ENCODE data around the gene UTP11. TPM values are rescaled to one million over a fixed set of nuclear protein-coding genes. Genes with fewer than 3 reads are reported as not detected.
"Not testable (repeated sequence)": the region's sequence is repeated elsewhere in the genome, so short reads cannot be mapped to it uniquely, and the experiment has no call there.

Gene UTP11, protein sequence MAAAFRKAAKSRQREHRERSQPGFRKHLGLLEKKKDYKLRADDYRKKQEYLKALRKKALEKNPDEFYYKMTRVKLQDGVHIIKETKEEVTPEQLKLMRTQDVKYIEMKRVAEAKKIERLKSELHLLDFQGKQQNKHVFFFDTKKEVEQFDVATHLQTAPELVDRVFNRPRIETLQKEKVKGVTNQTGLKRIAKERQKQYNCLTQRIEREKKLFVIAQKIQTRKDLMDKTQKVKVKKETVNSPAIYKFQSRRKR
- total RNA-seq (2014; rRNA removed; shearing (Covaris generic)), result 60.5 and 134 TPM in 2 replicates

DNA sequence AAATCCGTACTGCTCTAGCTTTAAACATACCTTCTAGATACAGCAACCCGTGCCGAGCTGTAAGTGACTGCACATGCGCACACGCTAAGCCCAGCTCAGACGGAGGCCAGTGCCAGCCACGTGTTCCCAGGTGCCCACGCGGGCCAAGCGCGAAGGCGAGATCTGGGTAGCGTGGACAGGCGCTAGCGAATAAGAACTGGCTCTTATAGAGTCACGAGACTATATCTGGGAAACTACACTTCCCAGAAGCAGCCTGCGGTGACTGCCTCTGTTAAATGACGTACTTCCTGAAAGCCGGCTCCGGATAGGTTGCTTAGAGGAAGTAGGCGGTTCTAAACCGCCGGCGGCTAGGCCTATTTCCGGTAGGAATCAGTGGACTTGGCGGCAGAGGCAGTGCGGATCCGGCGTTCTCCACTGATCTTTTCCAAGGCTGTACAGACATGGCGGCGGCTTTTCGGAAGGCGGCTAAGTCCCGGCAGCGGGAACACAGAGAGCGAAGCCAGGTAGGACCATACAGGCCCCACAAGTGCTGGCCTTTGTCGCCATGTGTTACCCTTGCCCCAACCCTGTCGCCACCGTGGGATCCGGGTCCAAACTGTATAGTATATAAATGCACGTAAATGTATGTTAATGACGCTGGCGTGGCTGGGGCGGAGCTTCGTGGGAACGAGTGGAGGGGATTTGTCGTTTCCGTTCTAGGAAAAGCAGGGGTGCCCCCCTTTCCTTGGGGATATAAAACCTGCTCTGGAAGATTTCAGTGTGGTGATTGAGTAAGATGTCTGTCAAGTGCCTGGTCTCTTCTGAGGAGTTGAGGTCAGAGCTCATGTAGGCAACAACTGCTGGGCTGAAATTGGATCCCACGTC is at the start of gene UTP11:
Gene UTP11, plus strand, starts transcription at position 372 of the 864 bp plus-strand sequence. Its CDS starts 69 bp downstream, at position 441.
- in situ Hi-C loops (cut with HindIII; ENCODE audit: low sequenced_read_pairs), result no loop called here
- DNase-seq (ENCODE audit: low spot score), result peak; percentile 100

DNA sequence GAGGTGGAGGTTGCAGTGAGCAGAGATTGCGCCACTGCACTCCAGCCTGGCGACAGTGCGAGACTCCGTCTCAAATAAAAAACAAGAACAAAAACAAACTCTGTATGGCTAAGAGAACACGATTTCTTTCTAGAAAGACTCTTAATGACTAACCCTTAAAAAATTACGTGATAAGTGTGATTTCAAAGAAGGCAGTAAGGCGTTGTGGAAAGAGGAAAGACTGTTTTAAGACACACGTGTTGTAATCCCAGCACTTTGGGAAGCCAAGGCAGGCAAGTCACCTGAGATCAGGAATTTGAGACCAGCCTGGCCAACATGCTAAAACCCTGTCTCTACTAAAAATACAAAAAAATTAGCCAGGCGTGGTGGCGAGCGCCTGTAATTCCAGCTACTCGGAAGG is 48.4 kb upstream of the UTP11 start:
- in situ Hi-C loops (cut with HindIII; ENCODE audit: low sequenced_read_pairs), result not testable (repeated sequence)

DNA sequence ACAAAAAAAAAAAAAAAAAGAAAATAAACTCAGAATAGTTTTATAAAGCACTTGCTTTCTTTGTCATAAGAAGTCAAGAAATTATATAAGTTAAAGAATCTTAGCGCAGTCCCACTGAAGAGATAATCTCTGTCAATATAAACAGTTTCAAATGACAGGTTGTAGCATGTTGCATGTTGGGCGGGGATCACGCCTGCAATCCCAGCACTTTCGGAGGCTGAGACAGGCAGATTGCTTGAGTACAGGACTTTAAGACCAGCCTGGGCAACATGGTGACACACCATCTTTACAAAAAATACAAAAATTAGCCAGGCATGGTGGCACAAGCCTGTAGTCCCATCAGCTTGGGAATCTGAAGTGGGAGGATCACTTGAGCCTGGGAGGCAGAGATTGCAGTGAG is 47.2 kb upstream of the UTP11 start:
- no peak for DNase-seq (ENCODE audit: low spot score)
- in situ Hi-C loops (cut with HindIII; ENCODE audit: low sequenced_read_pairs), result no loop called here

More for the DNA sequence above, 48.4 kb upstream of the UTP11 start:
- DNase-seq (ENCODE audit: low spot score), result not testable (repeated sequence)

DNA sequence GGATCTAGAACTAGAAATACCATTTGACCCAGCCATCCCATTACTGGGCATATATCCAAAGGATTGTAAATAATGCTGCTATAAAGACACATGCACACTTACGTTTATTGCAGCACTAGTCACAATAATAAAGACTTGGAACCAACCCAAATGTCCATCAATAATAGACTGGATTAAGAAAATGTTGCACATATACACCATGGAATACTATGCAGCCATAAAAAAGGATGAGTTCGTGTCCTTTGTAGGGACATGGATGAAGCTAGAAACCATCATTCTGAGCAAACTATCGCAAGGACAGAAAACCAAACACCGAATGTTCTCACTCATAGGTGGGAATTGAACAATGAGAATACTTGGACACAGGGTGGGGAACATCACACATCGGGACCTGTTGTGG is 38.9 kb upstream of the UTP11 start:
- DNase-seq (ENCODE audit: low spot score); in situ Hi-C loops (cut with HindIII; ENCODE audit: low sequenced_read_pairs): not testable (repeated sequence)

DNA sequence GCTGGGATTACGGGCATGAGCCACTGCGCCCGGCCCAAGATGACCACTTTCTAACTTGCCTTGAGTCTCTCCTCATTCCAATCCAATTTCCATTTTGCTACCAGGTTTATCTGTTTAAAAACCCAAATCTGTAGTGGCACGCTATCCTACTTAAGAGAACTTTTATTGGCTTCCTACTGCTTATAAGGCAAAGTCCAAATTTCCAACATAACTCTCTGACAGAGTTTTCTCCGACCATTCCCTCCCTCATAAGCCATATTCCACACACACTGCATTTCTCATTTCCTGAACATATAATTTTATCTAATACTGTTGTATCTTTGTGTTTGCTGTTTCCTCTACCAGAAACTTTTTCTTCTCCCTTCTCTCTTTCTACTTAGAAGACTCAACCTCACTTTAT is 38.0 kb upstream of the UTP11 start:
- in situ Hi-C loops (cut with HindIII; ENCODE audit: low sequenced_read_pairs), result no loop called here

DNA sequence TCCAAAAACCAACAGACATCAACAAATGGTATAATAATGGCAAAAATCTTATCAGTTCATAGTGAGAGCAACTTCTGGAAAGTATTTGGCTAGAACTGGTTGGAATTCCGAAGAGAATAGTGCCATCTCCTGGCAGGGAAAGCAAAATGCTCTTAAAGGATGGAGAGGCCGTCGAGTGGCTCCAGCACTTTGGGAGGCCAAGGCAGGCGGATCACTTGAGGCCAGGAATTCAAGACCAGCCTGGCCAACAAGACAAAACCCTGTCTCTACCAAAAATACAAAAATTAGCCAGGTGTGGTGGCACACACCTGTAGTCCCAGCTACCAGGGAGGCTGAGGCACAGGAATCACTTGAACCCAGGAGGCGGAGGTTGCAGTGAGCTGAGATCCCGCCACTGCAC is 37.5 kb upstream of the UTP11 start:
- DNase-seq (ENCODE audit: low spot score), result peak; percentile 70
- in situ Hi-C loops (cut with HindIII; ENCODE audit: low sequenced_read_pairs), result not testable (repeated sequence)

More for the DNA sequence above, 38.0 kb upstream of the UTP11 start:
- DNase-seq (ENCODE audit: low spot score), result no peak

DNA sequence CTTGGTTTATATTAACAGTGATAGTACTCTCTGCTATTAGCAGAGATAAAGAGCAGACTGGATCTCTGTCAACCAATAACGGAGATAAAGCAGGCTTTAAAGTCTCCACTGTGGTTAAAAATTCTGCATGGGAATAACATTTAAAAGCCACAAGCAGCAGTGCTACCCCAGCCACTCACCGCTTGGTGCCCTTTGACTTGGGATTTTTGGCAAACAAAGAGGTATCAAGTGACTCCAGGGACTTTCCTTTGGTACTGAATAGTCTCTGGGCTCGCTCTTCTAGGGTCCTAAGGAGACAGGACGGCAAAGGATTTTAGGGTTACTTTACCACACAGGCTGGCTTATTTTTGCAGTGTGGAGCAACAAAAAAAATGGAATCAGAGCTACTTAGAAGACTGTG is 34.0 kb upstream of the UTP11 start:
- in situ Hi-C loops (cut with HindIII; ENCODE audit: low sequenced_read_pairs), result no loop called here
- DNase-seq (ENCODE audit: low spot score), result no peak

DNA sequence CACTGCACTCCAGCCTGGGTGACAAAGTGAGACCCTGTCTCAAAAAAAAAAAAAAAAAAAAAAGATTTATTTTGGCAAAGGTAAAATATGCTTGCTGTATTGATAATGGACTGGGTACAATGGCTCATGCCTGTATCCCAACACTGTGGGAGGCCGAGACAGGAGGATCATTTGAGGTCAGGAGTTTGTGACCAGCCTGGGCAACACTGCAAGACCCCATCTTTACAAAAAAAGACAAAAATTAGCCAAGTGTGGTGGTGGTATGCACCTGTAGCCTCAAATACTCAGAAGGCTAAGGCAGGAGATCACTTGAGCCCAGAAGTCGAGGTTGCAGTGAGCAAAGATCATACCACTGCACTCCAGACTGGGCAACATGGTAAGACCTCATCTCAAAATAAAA is 29.0 kb upstream of the UTP11 start:
- DNase-seq (ENCODE audit: low spot score), result no peak
- in situ Hi-C loops (cut with HindIII; ENCODE audit: low sequenced_read_pairs), result no loop called here

DNA sequence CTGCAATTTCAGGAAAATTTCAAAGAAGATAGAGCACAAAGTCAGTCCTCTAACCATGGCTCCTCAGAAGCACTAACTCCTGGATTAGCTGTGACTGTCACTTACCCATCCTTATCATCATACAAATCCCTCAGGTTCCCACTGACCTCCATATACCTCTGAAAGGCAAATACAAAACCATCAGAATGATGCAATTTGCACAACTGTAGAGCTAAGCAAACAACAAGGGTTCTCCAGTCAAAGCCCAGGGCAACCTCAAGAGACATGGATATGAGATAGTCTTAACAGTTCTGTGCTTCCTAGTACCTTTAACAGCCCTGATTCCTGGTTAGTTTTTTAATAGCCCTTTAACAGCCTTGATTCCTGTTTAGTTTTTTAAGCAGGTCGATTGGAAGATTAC is 24.9 kb upstream of the UTP11 start:
- no peak for DNase-seq (ENCODE audit: low spot score)
- in situ Hi-C loops (cut with HindIII; ENCODE audit: low sequenced_read_pairs), result no loop called here

DNA sequence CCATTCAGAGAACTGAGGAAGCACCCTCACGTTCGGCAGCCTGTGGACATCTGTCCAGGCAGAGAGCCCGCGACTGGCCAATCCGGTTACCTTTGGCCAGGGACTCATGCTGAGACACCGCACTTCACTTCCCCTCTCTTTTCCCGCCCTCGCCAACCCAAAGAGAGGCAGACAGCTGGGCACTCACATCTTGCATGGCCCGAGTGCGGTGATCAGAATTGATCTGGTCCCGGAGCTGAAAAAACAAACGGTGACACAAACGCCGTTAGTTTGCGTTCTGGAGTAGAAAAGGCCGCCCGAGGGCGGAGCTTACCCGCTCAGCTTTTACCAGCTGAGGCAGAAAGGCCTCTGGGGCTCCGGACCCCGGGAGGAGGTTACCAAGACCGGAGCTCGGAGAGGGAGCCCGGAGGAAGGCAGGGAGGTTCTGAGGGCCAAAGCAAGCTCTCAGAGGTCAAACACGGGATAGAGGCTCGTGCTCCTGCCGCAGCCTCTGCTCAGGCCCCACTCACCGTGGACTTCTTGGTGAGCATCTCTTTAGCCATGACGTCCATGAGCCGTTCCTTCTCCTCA is 23.1 kb upstream of the UTP11 start:
- in situ Hi-C loops (cut with HindIII; ENCODE audit: low sequenced_read_pairs), result no loop called here

DNA sequence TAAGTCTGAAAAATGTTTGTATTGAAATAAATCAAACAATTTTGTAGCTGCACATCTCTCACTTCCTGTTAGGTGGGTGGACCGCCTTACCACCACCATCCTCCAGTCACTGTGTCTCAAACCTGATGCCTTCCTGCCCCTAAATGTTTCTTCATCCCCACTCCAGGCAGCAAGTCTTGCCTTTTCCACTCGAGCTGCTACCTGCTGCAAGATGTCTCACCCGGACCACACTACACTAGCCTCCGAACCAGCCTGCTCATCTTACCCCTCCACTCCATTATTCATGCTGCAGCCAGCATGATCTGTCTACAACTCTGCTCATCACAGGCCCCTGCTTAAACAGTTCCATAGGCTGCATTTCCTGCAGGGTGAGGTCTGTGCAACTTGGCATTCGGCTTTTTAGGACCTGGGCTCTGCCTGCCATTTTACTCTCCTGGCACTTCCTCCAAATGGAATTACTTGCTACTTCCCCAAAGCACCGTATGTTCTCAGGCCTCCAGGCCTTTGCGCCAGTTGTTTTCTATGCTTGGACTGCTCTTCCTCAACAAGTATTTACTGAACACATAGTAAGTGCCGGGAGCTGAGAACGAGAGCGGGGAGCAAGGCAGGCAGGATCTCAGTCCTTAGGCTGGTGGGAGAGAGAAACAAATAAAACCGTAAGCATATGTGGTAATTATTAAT is 17.5 kb upstream of the UTP11 start:
- in situ Hi-C loops (cut with HindIII; ENCODE audit: low sequenced_read_pairs), result no loop called here

More for the DNA sequence above, 23.1 kb upstream of the UTP11 start:
- DNase-seq (ENCODE audit: low spot score), result peak; percentile 49

DNA sequence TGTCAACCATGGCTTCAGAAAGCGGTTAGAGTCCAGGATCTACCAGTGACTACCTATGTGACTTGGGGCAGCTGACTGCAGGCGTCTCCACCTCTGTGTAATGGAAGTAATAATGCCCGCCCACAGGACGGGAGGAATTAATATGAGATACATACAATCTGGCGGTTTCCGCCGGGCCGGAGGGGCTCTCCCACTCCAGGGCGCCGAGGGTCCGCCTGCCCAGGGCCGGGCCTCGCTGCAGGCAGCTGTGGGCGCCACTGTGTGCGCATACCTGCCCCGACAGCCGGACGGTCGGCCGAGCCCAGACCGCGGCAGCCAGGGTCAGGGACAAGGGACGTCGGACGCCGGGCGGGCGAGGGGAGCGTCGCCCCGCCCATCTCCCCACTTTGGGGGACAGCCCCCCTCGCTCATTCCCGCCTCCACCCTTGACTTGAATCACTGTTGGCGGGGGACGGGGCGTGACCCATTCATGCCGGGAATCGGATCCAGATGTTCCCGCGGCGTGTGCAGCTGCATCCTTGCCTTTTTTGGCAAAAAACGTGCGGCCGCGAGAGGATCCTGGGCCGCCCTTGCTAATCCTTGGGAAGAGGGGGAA is 16.7 kb upstream of the UTP11 start:
- in situ Hi-C loops (cut with HindIII; ENCODE audit: low sequenced_read_pairs), result no loop called here
- no peak for DNase-seq (ENCODE audit: low spot score)

More for the DNA sequence above, 17.5 kb upstream of the UTP11 start:
- no peak for DNase-seq (ENCODE audit: low spot score)

DNA sequence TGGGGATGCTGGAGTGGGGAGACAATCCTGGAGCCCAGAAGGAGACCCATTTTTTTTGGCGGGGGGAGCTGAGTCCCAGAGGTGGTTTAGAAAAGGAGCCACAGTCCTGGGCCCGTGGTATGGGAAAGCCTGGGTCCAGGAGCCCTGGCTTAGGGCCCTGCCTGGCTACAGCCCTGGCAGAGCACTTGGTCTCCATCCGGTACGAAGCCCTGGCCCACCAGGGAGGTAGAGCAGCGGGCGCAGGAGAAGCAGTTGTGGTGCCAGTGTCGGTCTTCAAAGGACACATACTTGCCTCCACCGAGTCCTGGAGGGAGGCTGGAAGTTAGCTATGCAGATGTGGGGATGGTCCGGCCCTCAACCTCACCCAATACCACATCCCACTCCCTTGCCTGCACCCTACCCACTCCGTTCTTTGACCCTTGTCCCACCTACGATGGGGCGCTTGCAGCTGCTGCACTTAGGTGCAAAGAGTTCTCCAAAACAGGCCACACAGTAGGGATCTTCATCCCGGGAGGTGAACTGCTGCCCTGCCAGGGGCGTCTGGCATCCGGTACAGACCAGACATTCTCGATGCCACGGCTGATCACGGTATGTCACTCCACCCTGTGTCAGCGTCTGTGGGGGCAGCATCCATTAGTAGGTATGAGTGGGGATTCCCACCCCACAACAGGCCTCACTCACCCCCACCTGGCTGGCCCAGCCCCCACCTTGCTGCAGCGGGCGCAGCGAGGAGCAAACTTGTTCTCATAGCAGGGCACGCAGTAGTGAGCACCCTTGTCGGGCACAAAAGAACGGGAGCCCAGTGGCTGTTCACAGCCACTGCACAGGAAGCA is 15.1 kb upstream of the UTP11 start:
- in situ Hi-C loops (cut with HindIII; ENCODE audit: low sequenced_read_pairs), result no loop called here
- no peak for DNase-seq (ENCODE audit: low spot score)

DNA sequence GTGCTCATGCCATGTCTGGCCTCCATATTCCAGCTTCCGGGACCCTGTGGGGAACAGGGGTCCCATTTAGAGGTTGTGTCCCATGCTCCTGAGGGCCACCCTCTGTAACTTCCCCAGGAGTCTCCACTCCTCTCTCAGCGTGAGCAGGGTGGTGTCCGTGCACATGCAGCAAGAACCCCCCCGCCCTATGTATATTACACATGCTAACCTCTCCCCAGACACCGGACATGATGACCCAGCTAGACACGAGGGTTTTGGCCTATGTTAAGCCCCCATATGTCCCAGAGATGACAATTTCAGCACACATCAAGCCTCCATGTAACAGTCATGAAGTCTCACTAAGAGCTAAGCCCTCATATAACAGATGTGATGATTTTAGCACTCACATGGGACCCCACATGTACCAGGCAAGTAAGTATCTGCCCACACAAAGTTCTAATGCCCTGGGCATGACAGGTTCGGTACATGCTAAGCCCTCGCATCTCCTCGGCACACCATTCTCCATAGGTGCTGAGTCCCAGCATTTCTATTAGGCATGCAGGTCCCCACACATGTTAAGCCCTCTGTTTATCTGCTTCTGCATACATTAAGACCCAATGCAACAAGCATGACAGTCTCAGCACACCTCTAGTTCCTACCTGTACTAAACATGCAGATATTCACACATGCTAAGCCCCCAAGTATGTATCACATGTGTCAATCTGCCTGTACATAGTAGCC is 14.3 kb upstream of the UTP11 start:
- no peak for DNase-seq (ENCODE audit: low spot score)
- in situ Hi-C loops (cut with HindIII; ENCODE audit: low sequenced_read_pairs), result no loop called here

DNA sequence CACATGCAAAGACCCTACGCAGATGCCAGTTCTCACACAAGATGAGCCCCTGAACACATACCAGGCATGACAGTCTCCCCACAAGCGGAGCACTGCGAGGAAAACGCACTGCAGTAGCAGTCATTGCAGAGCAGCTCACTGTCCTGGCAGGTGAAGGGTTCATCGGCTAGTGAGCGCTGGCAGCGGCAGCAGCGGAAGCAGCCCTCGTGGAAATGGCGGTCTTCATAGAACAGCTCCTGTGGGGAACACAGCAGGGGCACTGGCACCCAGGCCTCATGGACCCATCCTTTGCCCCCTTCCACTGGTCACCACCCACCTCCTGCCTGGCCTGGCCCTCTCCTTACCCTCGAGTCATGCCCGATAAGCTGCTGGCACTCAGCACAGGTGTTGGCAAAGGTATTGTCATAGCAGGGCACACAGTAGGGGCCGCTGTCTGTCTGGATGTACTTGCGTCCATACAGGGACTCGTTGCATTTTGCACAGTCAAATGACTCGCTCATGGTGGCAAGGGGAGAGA is 13.6 kb upstream of the UTP11 start:
- in situ Hi-C loops (cut with HindIII; ENCODE audit: low sequenced_read_pairs), result no loop called here
- no peak for DNase-seq (ENCODE audit: low spot score)

DNA sequence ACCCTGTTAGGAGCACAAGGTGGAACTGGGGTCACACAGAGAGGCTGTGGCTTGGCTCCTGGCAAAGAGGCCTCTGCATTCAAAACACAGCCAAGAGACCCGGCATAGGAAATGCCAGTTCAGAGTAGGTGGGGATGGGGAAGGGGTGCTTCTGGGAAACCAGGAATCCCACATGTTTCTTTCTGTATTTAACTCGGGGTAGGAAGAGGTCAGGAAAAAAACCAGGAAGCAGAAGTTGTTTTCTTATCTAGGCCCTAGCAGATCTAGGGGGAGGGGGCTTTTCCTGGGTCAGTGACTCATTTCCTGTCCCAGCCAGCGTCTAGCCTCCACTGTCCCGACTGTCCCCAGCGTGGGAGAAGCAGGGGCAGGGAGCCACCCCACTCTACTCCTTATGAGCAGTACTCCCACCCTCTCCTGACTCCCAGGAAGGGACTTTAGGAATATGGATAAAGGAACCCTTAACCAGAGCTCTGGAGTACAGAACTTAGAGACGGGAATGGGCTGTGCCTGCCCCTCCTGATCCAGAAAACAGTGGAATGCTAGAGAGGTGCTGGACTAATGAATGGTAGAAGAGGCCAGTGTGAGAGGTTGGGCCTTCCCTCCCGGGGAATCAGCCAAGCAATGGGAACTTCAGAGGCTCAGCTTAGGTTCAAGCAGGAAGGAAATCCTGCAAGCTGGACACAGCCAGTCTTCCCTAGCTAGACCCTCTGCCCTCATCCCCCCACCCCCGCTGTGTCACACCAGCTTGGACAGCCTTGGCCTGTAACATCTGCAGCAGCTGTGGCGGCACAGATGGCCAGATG is 12.9 kb upstream of the UTP11 start:
- no peak for DNase-seq (ENCODE audit: low spot score)

DNA sequence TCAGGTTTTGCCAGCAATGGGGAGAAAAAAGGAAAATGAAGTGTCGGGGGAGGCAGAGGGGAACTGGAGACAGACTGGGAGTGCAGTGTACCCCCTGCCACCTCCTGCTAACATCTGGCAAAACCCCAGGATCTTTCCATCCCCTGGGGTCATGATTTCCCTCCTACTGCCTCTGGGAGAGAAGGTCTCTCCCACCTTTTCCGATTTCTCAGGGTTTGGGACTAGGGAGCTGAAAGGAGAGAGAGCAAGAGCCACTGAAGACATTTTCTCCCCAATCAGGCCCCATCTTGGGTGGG is 12.4 kb upstream of the UTP11 start:
- DNase-seq (ENCODE audit: low spot score), result no peak
- in situ Hi-C loops (cut with HindIII; ENCODE audit: low sequenced_read_pairs), result no loop called here

More for the DNA sequence above, 12.9 kb upstream of the UTP11 start:
- in situ Hi-C loops (cut with HindIII; ENCODE audit: low sequenced_read_pairs), result no loop called here

Measured in G401 (cell line).